HepG2 (cell line): ENCODE results near the gene GTF2H2C. TPM values are rescaled to one million over a fixed set of nuclear protein-coding genes. Genes with fewer than 3 reads are reported as not detected.

Source experiments
- EP300 ChIP-seq, 3 experiments: sonication (generic) in 1 of 3; formaldehyde crosslinking in 1 of 3; IDR thresholded peaks; 2 replicates each; pipeline versions ENCODE4 v1.5.1 to v1.6.1; 2011 to 2020; ENCODE audit warnings: low read depth in 2 of 3, low read length in 2 of 3, borderline replicate concordance in 1 of 3, improper control_type of control experiment in 1 of 3, mild to moderate bottlenecking in 1 of 3, missing genetic modification reagents in 1 of 3, moderate library complexity in 1 of 3
- FOXA1 ChIP-seq, 2 experiments: fragments of 450-650 bp in 1 of 2; sonication (generic) in 1 of 2; formaldehyde crosslinking in 1 of 2; IDR thresholded peaks; 2 replicates each; pipeline versions ENCODE4 v1.4.0 to v1.6.1; 2016 to 2020; ENCODE audit warnings: missing genetic modification reagents in 1 of 2
- HNF4A ChIP-seq: sonication (generic); formaldehyde crosslinking; IDR thresholded peaks from 2 replicates; pipeline ENCODE4 v1.4.0; 2020; ENCODE audit warnings: missing genetic modification reagents
- HNF4G ChIP-seq, 2 experiments: sonication (generic) in 1 of 2; formaldehyde crosslinking in 1 of 2; IDR thresholded peaks; 2 replicates each; pipeline versions ENCODE4 v1.4.0 to v1.6.1; 2011 to 2020; ENCODE audit warnings: borderline replicate concordance in 2 of 2, low read depth in 2 of 2, mild to moderate bottlenecking in 2 of 2, low read length in 1 of 2, missing genetic modification reagents in 1 of 2, moderate library complexity in 1 of 2
- KIAA2018 ChIP-seq: sonication (generic); formaldehyde crosslinking; IDR thresholded peaks from 2 replicates; pipeline ENCODE4 v1.5.0; 2020; ENCODE audit warnings: mild to moderate bottlenecking, missing genetic modification reagents, borderline replicate concordance
- PRPF4 ChIP-seq: fragments of 200-400 bp; formaldehyde crosslinking; IDR thresholded peaks from 2 replicates; pipeline ENCODE4 v1.6.1; 2016; ENCODE audit warnings: low read length, low read depth; ENCODE audit not compliant: poor library complexity, severe bottlenecking
- SMAD3 ChIP-seq: sonication (generic); formaldehyde crosslinking; IDR thresholded peaks from 2 replicates; pipeline ENCODE4 v1.4.0; 2020; ENCODE audit warnings: missing genetic modification reagents
- ZBTB44 ChIP-seq: sonication (generic); formaldehyde crosslinking; IDR thresholded peaks from 2 replicates; pipeline ENCODE4 v1.4.0; 2020; ENCODE audit warnings: missing genetic modification reagents
- ZNF362 ChIP-seq: sonication (generic); formaldehyde crosslinking; IDR thresholded peaks from 2 replicates; pipeline ENCODE4 v1.4.0; 2020; ENCODE audit warnings: missing genetic modification reagents, mild to moderate bottlenecking, borderline replicate concordance
- ZNF614 ChIP-seq: IDR thresholded peaks from 2 replicates; pipeline ENCODE4 v1.6.1; 2018; ENCODE audit warnings: missing biosample characterization, missing genetic modification reagents, inconsistent platforms, borderline replicate concordance
- ZNF781 ChIP-seq: sonication (generic); formaldehyde crosslinking; IDR thresholded peaks from 2 replicates; pipeline ENCODE4 v1.5.1; 2020; ENCODE audit warnings: borderline replicate concordance, mild to moderate bottlenecking, missing genetic modification reagents; ENCODE audit errors: not compliant biosample characterization
- ZSCAN9 ChIP-seq: IDR thresholded peaks from 2 replicates; pipeline ENCODE4 v1.6.1; 2016; ENCODE audit warnings: borderline replicate concordance
- polyA plus RNA-seq, 8 experiments: library from polyadenylated mRNA; depleted of rRNA in 3 of 8; stranded (reverse) in 7 of 8; unstranded in 1 of 8; fragments of >200 nt; fragmentation: Illumina TruSeq in 4 of 8; extraction: Trizol in 4 of 8; gene quantifications; 2 replicates each; pipeline versions ENCODE4 v1.2.1 to v1.2.3, GENCODE V29; 2011 to 2016; ENCODE audit warnings: low read depth in 4 of 8, missing spikeins in 1 of 8, mixed read lengths in 1 of 8; ENCODE audit not compliant: insufficient read depth in 1 of 8
- total RNA-seq, 5 experiments: library from RNA; depleted of rRNA; stranded (reverse); fragments of >200 nt; fragmentation: Illumina TruSeq; extraction: Trizol; gene quantifications; 2 replicates each; pipeline ENCODE4 v1.2.3, GENCODE V29; 2016; ENCODE audit warnings: low read depth in 1 of 5
- TF ChIP-seq, protein P1 (sequence below): sonication (generic); formaldehyde crosslinking; IDR thresholded peaks from 2 replicates; pipeline ENCODE4 v1.5.0; 2020; ENCODE audit warnings: mild to moderate bottlenecking, missing genetic modification reagents

Gene GTF2H2C
- total and polyA plus RNA-seq, 2 of the 13 experiments (the other 11 are each of a cell fraction or from before 2014, with no cell fraction given) = 29.7 to 62.9 TPM

- TF ChIP-seq KIAA2018 (CRISPR knock-in tag) = no peak
- peak; percentile 45; the same call in 1 of the 2 replicates for TF ChIP-seq HNF4G (IDR thresholded peaks at IDR 0.05; ENCODE audit: borderline replicate concordance, low read depth, low read length)
- no peak for TF ChIP-seq HNF4G (CRISPR knock-in tag; IDR thresholded peaks at IDR 0.05; ENCODE audit: borderline replicate concordance, low read depth)
- TF ChIP-seq HNF4A = peak; percentile 78
- TF ChIP-seq FOXA1 (IDR thresholded peaks at IDR 0.05) = peak; percentile 73
- TF ChIP-seq FOXA1 (CRISPR knock-in tag; IDR thresholded peaks at IDR 0.05) = 0 out of 2 replicates have a peak, but pooled peaks have one; percentile 38
- TF ChIP-seq ZNF781 (CRISPR knock-in tag) = no peak
- TF ChIP-seq EP300 (IDR thresholded peaks at IDR 0.05; ENCODE audit: low read depth in 2 of 2, low read length in 2 of 2) = peak in 1 of 2 experiments; percentile 45; a peak in 1 of 4 replicates
- TF ChIP-seq EP300 (CRISPR knock-in tag; IDR thresholded peaks at IDR 0.05; ENCODE audit: borderline replicate concordance) = peak; percentile 16; the same call in 1 of the 2 replicates
- TF ChIP-seq ZNF614 (CRISPR knock-in tag) = peak; percentile 45; the same call in 1 of the 2 replicates
- TF ChIP-seq ZSCAN9 (CRISPR knock-in tag) = peak; percentile 56; the same call in 1 of the 2 replicates
- TF ChIP-seq, protein P1, sequence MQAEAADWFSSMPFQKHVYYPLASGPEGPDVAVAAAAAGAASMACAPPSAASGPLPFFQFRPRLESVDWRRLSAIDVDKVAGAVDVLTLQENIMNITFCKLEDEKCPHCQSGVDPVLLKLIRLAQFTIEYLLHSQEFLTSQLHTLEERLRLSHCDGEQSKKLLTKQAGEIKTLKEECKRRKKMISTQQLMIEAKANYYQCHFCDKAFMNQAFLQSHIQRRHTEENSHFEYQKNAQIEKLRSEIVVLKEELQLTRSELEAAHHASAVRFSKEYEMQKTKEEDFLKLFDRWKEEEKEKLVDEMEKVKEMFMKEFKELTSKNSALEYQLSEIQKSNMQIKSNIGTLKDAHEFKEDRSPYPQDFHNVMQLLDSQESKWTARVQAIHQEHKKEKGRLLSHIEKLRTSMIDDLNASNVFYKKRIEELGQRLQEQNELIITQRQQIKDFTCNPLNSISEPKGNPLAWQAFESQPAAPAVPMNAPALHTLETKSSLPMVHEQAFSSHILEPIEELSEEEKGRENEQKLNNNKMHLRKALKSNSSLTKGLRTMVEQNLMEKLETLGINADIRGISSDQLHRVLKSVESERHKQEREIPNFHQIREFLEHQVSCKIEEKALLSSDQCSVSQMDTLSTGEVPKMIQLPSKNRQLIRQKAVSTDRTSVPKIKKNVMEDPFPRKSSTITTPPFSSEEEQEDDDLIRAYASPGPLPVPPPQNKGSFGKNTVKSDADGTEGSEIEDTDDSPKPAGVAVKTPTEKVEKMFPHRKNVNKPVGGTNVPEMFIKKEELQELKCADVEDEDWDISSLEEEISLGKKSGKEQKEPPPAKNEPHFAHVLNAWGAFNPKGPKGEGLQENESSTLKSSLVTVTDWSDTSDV (CRISPR knock-in tag) = no peak
- no peak for TF ChIP-seq PRPF4
- TF ChIP-seq ZBTB44 (CRISPR knock-in tag) = no peak
- TF ChIP-seq ZNF362 (CRISPR knock-in tag) = peak; percentile 68; the same call in 1 of the 2 replicates
- 0 out of 2 replicates have a peak, but pooled peaks have one; percentile 25 for TF ChIP-seq SMAD3 (CRISPR knock-in tag)
These were observed 42.2 kb upstream of the GTF2H2C start (continued) for GRCh38 chr5:69517763-69518212.
